Transverse colon (tissue), 4 donors: ENCODE results near the gene ZNF287. TPM values are rescaled to one million over a fixed set of nuclear protein-coding genes. Genes with fewer than 3 reads are reported as not detected.
A peak's percentile ranks its signal among the peaks of the same experiment; 100 is the strongest.

ENCODE experiments used
- DNase-seq: peaks from one replicate; pipeline ENCODE4 v3.0.0-alpha.2; 2019
- H3K27ac ChIP-seq, 4 donors: fragments of 200-600 bp; sonication (generic); 2 replicates each; pipeline ENCODE4 v1.5.1; 2016 to 2018; ENCODE audit warnings: inconsistent platforms in 4 of 4
- H3K27me3 ChIP-seq: fragments of 200-600 bp; sonication (generic); 2 replicates; pipeline ENCODE4 v1.5.1; 2017; ENCODE audit warnings: inconsistent platforms
- H3K36me3 ChIP-seq, 4 donors: fragments of 200-600 bp; sonication (generic); 2 replicates each; pipeline ENCODE4 v1.5.1; 2017 to 2019; ENCODE audit warnings: inconsistent platforms in 4 of 4
- H3K4me1 ChIP-seq, 4 donors: fragments of 200-600 bp; sonication (generic); 2 replicates each; pipeline ENCODE4 v1.5.1; 2017 to 2020; ENCODE audit warnings: inconsistent platforms in 4 of 4
- H3K4me3 ChIP-seq, 4 donors: fragments of 200-600 bp; sonication (generic); 1 replicate in 1 of 4; 2 replicates in 3 of 4; pipeline versions ENCODE4 v1.5.1 to v1.6.1; 2017 to 2019; ENCODE audit warnings: inconsistent platforms in 4 of 4
- H3K9me3 ChIP-seq, 2 donors: fragments of 200-600 bp; sonication (generic); 2 replicates each; pipeline ENCODE4 v1.5.1; 2017 to 2019; ENCODE audit warnings: inconsistent platforms in 2 of 2
- CTCF ChIP-seq, 5 experiments: fragments of 200-600 bp in 3 of 5; fragments of 450-650 bp in 2 of 5; sonication (generic) in 3 of 5; IDR thresholded peaks; 1 replicate in 2 of 5; 2 replicates in 3 of 5; pipeline ENCODE4 v1.5.1; 2016 to 2017; ENCODE audit warnings: antibody characterized with exemption in 5 of 5, inconsistent platforms in 3 of 5, mild to moderate bottlenecking in 2 of 5, moderate library complexity in 1 of 5
- EP300 ChIP-seq: sonication (generic); formaldehyde crosslinking; IDR thresholded peaks from one replicate; pipeline ENCODE4 v1.6.1; 2017; ENCODE audit warnings: antibody characterized with exemption, low read depth
- POLR2A ChIP-seq: fragments of 450-650 bp; IDR thresholded peaks from one replicate; pipeline ENCODE4 v1.6.1; 2016; ENCODE audit warnings: antibody characterized with exemption, mild to moderate bottlenecking, moderate library complexity
- POLR2AphosphoS5 ChIP-seq, 3 donors: sonication (generic); formaldehyde crosslinking; IDR thresholded peaks; one replicate each; pipeline ENCODE4 v1.6.1; 2016; ENCODE audit warnings: antibody characterized with exemption in 3 of 3
- WGBS, 2 donors: methylation state at CpG; one replicate each; pipeline ENCODE4 v1.1.5; 2018; ENCODE audit warnings: low coverage in 1 of 2; 5-methylcytosine and 5-hydroxymethylcytosine counted together
- in situ Hi-C, 4 donors: fragments of 200-750 bp; cut with MboI; loops; one replicate each; pipeline versions ENCODE4 v1.15.0 to v1.15.1; 2017; ENCODE audit warnings: low sequenced_read_pairs in 3 of 4, low pct_ligation_motif_present in 1 of 4, low pct_unique_long_range_greater_than_20kb in 1 of 4
- intact Hi-C: fragments of 100-400 bp; cut with DNase I; formaldehyde crosslinking; loops from one replicate; pipeline ENCODE4 v1.15.1; 2023; ENCODE audit warnings: low total_unique reads
- total RNA-seq, 4 donors: library from RNA; depleted of rRNA; stranded (reverse); fragments of >200 nt; gene quantifications; one replicate each; pipeline ENCODE4 v1.1.0, GENCODE V29; 2016

The ZNF287 gene
- total RNA-seq, 4 donors from 2014 or later, result 2.5 to 5.2 (median 2.5) TPM; not detected in 1

- Histone ChIP-seq H3K27ac (peak overlapping the region in 3 of 4 donors; percentile 23 to 47 (median 29)), H3K4me1 (peaks cover 0 to 6% (median 6%) of the 10 kb centered on the region in 4 donors), H3K27me3 (no peaks in the 10 kb centered on the region), H3K36me3 (no peaks in the 10 kb centered on the region), H3K4me3 (no peak overlapping the region), H3K9me3 (no peaks in the 10 kb centered on the region)
- in situ Hi-C loops (loop anchor here (10.0 to 25.0 kb wide), 2 partner anchors 156 to 159 kb away; partner anchors contain the start of gene CENPV (in 2 of the 4)), intact Hi-C loops (loop anchor here (5.0 kb wide), 1 partner anchor 69 kb away; no protein-coding TSS in a partner anchor)
- peak; percentile 81 for DNase-seq
- TF ChIP-seq POLR2AphosphoS5 (IDR thresholded peaks at IDR 0.05) (peak in 1 of 3 donors; percentile 37), EP300 (no peak), CTCF (IDR thresholded peaks at IDR 0.05) (peak; percentile 82 to 96 (median 88)), POLR2A (peak; percentile 30)
- 25 to 27% methylated on average over 7 of the region's 7 CpGs for WGBS, 2 donors
These were observed 47.8 kb downstream of the ZNF287 start for GRCh38 chr17:16521070-16521727.

- TF ChIP-seq CTCF (IDR thresholded peaks at IDR 0.05) (no peak), POLR2A (no peak), POLR2AphosphoS5 (IDR thresholded peaks at IDR 0.05) (no peak), EP300 (no peak)
- intact Hi-C loops, result loop anchor here (1.0 kb wide), 1 partner anchor 38 kb away; no protein-coding TSS in a partner anchor
These were observed 50.0 kb downstream of the ZNF287 start for GRCh38 chr17:16519021-16519420.

DNA sequence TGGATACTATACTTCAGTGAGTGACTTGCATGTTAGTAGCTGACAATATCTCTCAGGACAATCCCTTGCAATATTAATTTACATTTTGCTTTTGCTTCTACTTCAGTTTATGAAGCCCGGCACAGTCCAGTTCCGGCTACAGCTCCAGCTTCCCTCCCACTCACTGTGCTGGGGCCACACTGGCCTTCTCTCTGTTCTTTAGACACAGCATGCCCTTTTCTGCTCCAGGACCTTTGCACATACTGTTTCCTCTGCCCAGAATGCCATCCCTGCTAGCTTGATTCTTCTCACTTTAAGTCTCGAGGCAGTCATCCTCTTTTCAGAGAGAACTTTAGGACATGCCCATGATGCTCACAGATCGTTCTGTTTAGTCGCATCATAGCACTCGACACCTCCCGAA is 51.5 kb downstream of the ZNF287 start:
- DNase-seq, result no peak
- H3K4me1 ChIP-seq, result peaks cover 0 to 6% (median 6%) of the 10 kb centered on the region in 4 donors
- intact Hi-C loops, result no loop called here
- TF ChIP-seq POLR2AphosphoS5 (IDR thresholded peaks at IDR 0.05), result no peak
- TF ChIP-seq POLR2A, result no peak
- TF ChIP-seq CTCF (IDR thresholded peaks at IDR 0.05), result no peak
- TF ChIP-seq EP300, result no peak
- no peaks in the 10 kb centered on the region for H3K27me3 ChIP-seq
- in situ Hi-C loops, result loop anchor here in 3 of 4 donors (5.0 to 25.0 kb wide), 3 partner anchors 60 to 155 kb away; partner anchors contain the start of gene CENPV (in 2 of the 3)
- no peaks in the 10 kb centered on the region for H3K36me3 ChIP-seq
- no peak overlapping the region for H3K4me3 ChIP-seq
- H3K9me3 ChIP-seq, result no peaks in the 10 kb centered on the region
- WGBS, 2 donors, result 79 to 85% methylated on average over 7 of the region's 7 CpGs
- H3K27ac ChIP-seq, result no peak overlapping the region

More at GRCh38 chr17:16519021-16519420, 50.0 kb downstream of the ZNF287 start:
- DNase-seq, result no peak
- H3K36me3 ChIP-seq, result no peaks in the 10 kb centered on the region
- no peaks in the 10 kb centered on the region for H3K9me3 ChIP-seq
- H3K27me3 ChIP-seq, result no peaks in the 10 kb centered on the region
- no peak overlapping the region for H3K27ac ChIP-seq
- H3K4me3 ChIP-seq, result no peak overlapping the region
- in situ Hi-C loops, result loop anchor here in 3 of 4 donors (5.0 to 25.0 kb wide), 3 partner anchors 62 to 157 kb away; partner anchors contain the start of gene CENPV (in 2 of the 3)
- H3K4me1 ChIP-seq, result peaks cover 0 to 6% (median 6%) of the 10 kb centered on the region in 4 donors

GRCh38 chr17:16516594-16517051 is 52.4 kb downstream of the ZNF287 start:
- TF ChIP-seq POLR2A (no peak), POLR2AphosphoS5 (IDR thresholded peaks at IDR 0.05) (no peak)
- no peaks in the 10 kb centered on the region for H3K36me3 ChIP-seq
- no peaks in the 10 kb centered on the region for H3K9me3 ChIP-seq
- peak overlapping the region in 1 of 4 donors; percentile 11 for H3K4me3 ChIP-seq
- no peak overlapping the region for H3K27ac ChIP-seq
- intact Hi-C loops (no loop called here), in situ Hi-C loops (loop anchor here in 3 of 4 donors (5.0 to 25.0 kb wide), 3 partner anchors 59 to 154 kb away; partner anchors contain the start of gene CENPV (in 2 of the 3))
- no peaks in the 10 kb centered on the region for H3K27me3 ChIP-seq
- 51 to 60% methylated on average over 4 to 16 of the region's 16 CpGs for WGBS, 2 donors
- DNase-seq, result no peak
- peaks cover 0 to 6% (median 6%) of the 10 kb centered on the region in 4 donors for H3K4me1 ChIP-seq
